Activated T-helper 2 cell treated with anti-CD3 and anti-CD28 coated beads, Interferon-gamma antibody, Interleukin-2, Interleukin-4, amounts not matched to agents 10 μg/mL and 5 μg/mL and 100 μg/mL, durations not matched to agents 14 hours and 24 hours and 36 hours (primary cell): ENCODE measurements around the gene ZBTB11. TPM values are rescaled to one million over a fixed set of nuclear protein-coding genes. Genes with fewer than 3 reads are reported as not detected.
"Not testable (repeated sequence)": the region's sequence is repeated elsewhere in the genome, so short reads cannot be mapped to it uniquely, and the experiment has no call there.

Experiments used
- DNase-seq: peaks from one replicate; pipeline ENCODE4 v3.0.0; 2021; ENCODE audit warnings: low spot score
- H3K27ac Mint-ChIP-seq: one replicate; pipeline ENCODE4 v1.8.0; 2021; ENCODE audit warnings: mixed read lengths
- H3K27me3 Mint-ChIP-seq: one replicate; pipeline ENCODE4 v1.8.0; 2021; ENCODE audit warnings: low read depth, mixed read lengths
- H3K36me3 Mint-ChIP-seq: one replicate; pipeline ENCODE4 v1.8.0; 2021; ENCODE audit warnings: low read depth, mixed read lengths
- H3K4me1 Mint-ChIP-seq: one replicate; pipeline ENCODE4 v1.8.0; 2021; ENCODE audit warnings: low read depth, mixed read lengths
- H3K4me3 Mint-ChIP-seq: one replicate; pipeline ENCODE4 v1.8.0; 2021; ENCODE audit warnings: low read depth, mild to moderate bottlenecking, moderate library complexity, mixed read lengths
- H3K9me3 Mint-ChIP-seq: one replicate; pipeline ENCODE4 v1.8.0; 2021; ENCODE audit warnings: mixed read lengths
- intact Hi-C: fragments of 100-400 bp; cut with micrococcal nuclease; formaldehyde crosslinking; loops from one replicate; pipeline ENCODE4 v1.15.1; 2023
- total RNA-seq: library from RNA; stranded (reverse); gene quantifications from 2 replicates; pipeline ENCODE4 v1.2.3, GENCODE V29; 2022

The ZBTB11 gene
- total RNA-seq, 1 donor from 2014 or later: 27.5 TPM

GRCh38 chr3:101617478-101617877, 59.5 kb downstream of the ZBTB11 start:
- intact Hi-C loops: no loop called here
- Mint-ChIP-seq H3K4me1 (no peaks in the 10 kb centered on the region), H3K27ac (no peak overlapping the region), H3K4me3 (no peak overlapping the region), H3K27me3 (no peaks in the 10 kb centered on the region), H3K36me3 (no peaks in the 10 kb centered on the region), H3K9me3 (no peaks in the 10 kb centered on the region)
- DNase-seq: no peak

GRCh38 chr3:101615525-101615924, 61.4 kb downstream of the ZBTB11 start:
- Mint-ChIP-seq H3K4me3 (no peak overlapping the region), H3K9me3 (no peaks in the 10 kb centered on the region), H3K27ac (no peak overlapping the region), H3K36me3 (no peaks in the 10 kb centered on the region), H3K4me1 (no peaks in the 10 kb centered on the region), H3K27me3 (no peaks in the 10 kb centered on the region)
- DNase-seq: no peak
- intact Hi-C loops: no loop called here

GRCh38 chr3:101613014-101613413, 63.9 kb downstream of the ZBTB11 start:
- H3K4me3 Mint-ChIP-seq, H3K4me1 Mint-ChIP-seq, intact Hi-C loops, H3K27ac Mint-ChIP-seq, H3K27me3 Mint-ChIP-seq, DNase-seq, H3K36me3 Mint-ChIP-seq, H3K9me3 Mint-ChIP-seq: not testable (repeated sequence)

- H3K4me1 Mint-ChIP-seq: no peaks in the 10 kb centered on the region
- no peak for DNase-seq
- H3K9me3 Mint-ChIP-seq: no peaks in the 10 kb centered on the region
- no peak overlapping the region for H3K27ac Mint-ChIP-seq
- H3K27me3 Mint-ChIP-seq: no peaks in the 10 kb centered on the region
- no peaks in the 10 kb centered on the region for H3K36me3 Mint-ChIP-seq
- no peak overlapping the region for H3K4me3 Mint-ChIP-seq
- intact Hi-C loops: no loop called here
These were observed 65.9 kb downstream of the ZBTB11 start for GRCh38 chr3:101611023-101611422.

- H3K27ac Mint-ChIP-seq, H3K9me3 Mint-ChIP-seq, intact Hi-C loops, H3K4me3 Mint-ChIP-seq, H3K27me3 Mint-ChIP-seq, DNase-seq, H3K36me3 Mint-ChIP-seq, H3K4me1 Mint-ChIP-seq: not testable (repeated sequence)
These were observed 71.5 kb downstream of the ZBTB11 start for GRCh38 chr3:101605398-101605797.

- intact Hi-C loops: no loop called here
- no peak for DNase-seq
- H3K27me3 Mint-ChIP-seq: no peaks in the 10 kb centered on the region
- peaks cover 2% of the 10 kb centered on the region for H3K4me1 Mint-ChIP-seq
- H3K4me3 Mint-ChIP-seq: no peak overlapping the region
- no peak overlapping the region for H3K27ac Mint-ChIP-seq
- H3K9me3 Mint-ChIP-seq: peaks cover 4% of the 10 kb centered on the region
- peaks cover 12% of the 10 kb centered on the region for H3K36me3 Mint-ChIP-seq
These were observed 73.7 kb downstream of the ZBTB11 start for GRCh38 chr3:101603184-101603583.

- H3K4me3 Mint-ChIP-seq: no peak overlapping the region
- no peaks in the 10 kb centered on the region for H3K27me3 Mint-ChIP-seq
- peaks cover 12% of the 10 kb centered on the region for H3K36me3 Mint-ChIP-seq
- H3K27ac Mint-ChIP-seq: no peak overlapping the region
- no peak for DNase-seq
- peaks cover 2% of the 10 kb centered on the region for H3K4me1 Mint-ChIP-seq
- H3K9me3 Mint-ChIP-seq: peaks cover 4% of the 10 kb centered on the region
- intact Hi-C loops: no loop called here
These were observed 74.2 kb downstream of the ZBTB11 start for GRCh38 chr3:101602731-101603130.

Other genes starting within 250 kb of the ZBTB11 start
- gene SENP7, start 163.9 kb downstream of the ZBTB11 start, total RNA-seq: 10.7 and 10.8 TPM in 2 replicates
- 47.1 and 54.0 TPM in 2 replicates for gene TRMT10C, start 115.3 kb downstream of the ZBTB11 start, total RNA-seq
- 190 and 192 TPM in 2 replicates for gene PCNP, start 103.0 kb downstream of the ZBTB11 start, total RNA-seq
- 1,565 and 1,599 TPM in 2 replicates for gene RPL24, start 9.6 kb upstream of the ZBTB11 start, total RNA-seq
- 26.0 and 26.1 TPM in 2 replicates for gene CEP97, start 47.5 kb upstream of the ZBTB11 start, total RNA-seq
- 18.1 and 21.2 TPM in 2 replicates for gene NXPE3, start 102.1 kb upstream of the ZBTB11 start, total RNA-seq
- gene NFKBIZ, start 172.4 kb upstream of the ZBTB11 start, total RNA-seq: 122 and 140 TPM in 2 replicates